Transverse colon (tissue), 4 donors: ENCODE measurements around the gene PIK3CG.

ENCODE experiments used
- CTCF ChIP-seq, 5 experiments: fragments of 200-600 bp in 3 of 5; fragments of 450-650 bp in 2 of 5; sonication (generic) in 3 of 5; IDR thresholded peaks; 1 replicate in 2 of 5; 2 replicates in 3 of 5; pipeline ENCODE4 v1.5.1; 2016 to 2017; ENCODE audit warnings: antibody characterized with exemption in 5 of 5, inconsistent platforms in 3 of 5, mild to moderate bottlenecking in 2 of 5, moderate library complexity in 1 of 5
- EP300 ChIP-seq: sonication (generic); formaldehyde crosslinking; IDR thresholded peaks from one replicate; pipeline ENCODE4 v1.6.1; 2017; ENCODE audit warnings: antibody characterized with exemption, low read depth
- POLR2A ChIP-seq: fragments of 450-650 bp; IDR thresholded peaks from one replicate; pipeline ENCODE4 v1.6.1; 2016; ENCODE audit warnings: antibody characterized with exemption, mild to moderate bottlenecking, moderate library complexity
- POLR2AphosphoS5 ChIP-seq, 3 donors: sonication (generic); formaldehyde crosslinking; IDR thresholded peaks; one replicate each; pipeline ENCODE4 v1.6.1; 2016; ENCODE audit warnings: antibody characterized with exemption in 3 of 3

DNA sequence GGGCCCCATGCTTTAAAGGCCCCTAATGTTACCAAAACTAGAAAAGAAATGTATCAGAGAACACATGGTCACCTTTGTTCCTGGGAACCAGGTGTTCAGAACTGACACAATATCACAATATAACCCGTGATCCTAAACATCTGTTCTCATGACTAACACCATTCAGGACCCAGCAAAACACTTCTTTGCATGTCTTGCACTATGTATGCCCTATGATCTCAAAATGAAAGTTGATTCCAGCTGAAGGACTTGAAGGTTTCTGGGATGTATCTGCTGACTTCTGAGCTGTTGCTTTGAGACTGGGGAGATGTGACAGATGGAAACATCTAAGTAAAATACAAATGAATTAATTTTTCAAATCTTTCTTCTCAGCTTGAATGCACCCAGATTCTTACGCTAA, 37.5 kb upstream of the PIK3CG start:
- TF ChIP-seq EP300 (no peak), POLR2AphosphoS5 (IDR thresholded peaks at IDR 0.05) (no peak), CTCF (IDR thresholded peaks at IDR 0.05) (no peak), POLR2A (no peak)
